GM20000 (cell line): ENCODE data around the gene SYNE2.
"Not testable (repeated sequence)": the region's sequence is repeated elsewhere in the genome, so short reads cannot be mapped to it uniquely, and the experiment has no call there.

Experiments
- DNase-seq: peaks from one replicate; pipeline ENCODE4 v3.0.0; 2012; ENCODE audit warnings: low spot score
- CTCF ChIP-seq: IDR thresholded peaks from 2 replicates; pipeline ENCODE4 v1.5.1; 2012; ENCODE audit warnings: mild to moderate bottlenecking, control low read depth; ENCODE audit errors: extremely low read depth, missing control alignments

The SYNE2 gene

GRCh38 chr14:64038841-64039542 lies 186.2 kb downstream of the SYNE2 start:
- no peak for TF ChIP-seq CTCF
- no peak for DNase-seq

GRCh38 chr14:64040044-64040443 lies 187.2 kb downstream of the SYNE2 start:
- no peak for TF ChIP-seq CTCF
- no peak for DNase-seq

- not testable (repeated sequence) for DNase-seq
Observed at GRCh38 chr14:64043296-64043695, 190.5 kb downstream of the SYNE2 start.

GRCh38 chr14:64045091-64045490 lies 192.3 kb downstream of the SYNE2 start:
- no peak for DNase-seq
- TF ChIP-seq CTCF = no peak

GRCh38 chr14:64049616-64050381 lies 197.0 kb downstream of the SYNE2 start:
- TF ChIP-seq CTCF = no peak
- no peak for DNase-seq

GRCh38 chr14:64053694-64054669 lies 201.2 kb downstream of the SYNE2 start:
- DNase-seq = no peak
- TF ChIP-seq CTCF = no peak

- no peak for DNase-seq
- TF ChIP-seq CTCF = no peak
Observed at GRCh38 chr14:64059454-64060198, 206.8 kb downstream of the SYNE2 start.
